H1 (cell line): ENCODE data around the gene PRRT4. TPM values are rescaled to one million over a fixed set of nuclear protein-coding genes. Genes with fewer than 3 reads are reported as not detected.

Source experiments
- RAD21 ChIP-seq, 2 experiments: IDR thresholded peaks in 1 of 2; conservative IDR thresholded peaks in 1 of 2; 2 replicates each; pipeline ENCODE4 v1.6.1; 2011; ENCODE audit warnings: low read depth in 2 of 2, low read length in 2 of 2, improper control_type of control experiment in 1 of 2, inconsistent platforms in 1 of 2, mild to moderate bottlenecking in 1 of 2, moderate library complexity in 1 of 2
- SP1 ChIP-seq: IDR thresholded peaks from 2 replicates; pipeline ENCODE4 v1.6.1; 2011; ENCODE audit warnings: low read depth, low read length
- polyA plus RNA-seq, 7 experiments: library from polyadenylated mRNA; depleted of rRNA in 3 of 7; stranded (reverse) in 5 of 7; unstranded in 2 of 7; fragments of >200 nt in 5 of 7; fragments of 200-250 nt in 2 of 7; gene quantifications; 1 replicate in 5 of 7; 2 replicates in 1 of 7; 4 replicates in 1 of 7; pipeline versions ENCODE4 v1.2.1 to v1.2.3, GENCODE V29; 2011 to 2013; ENCODE audit warnings: missing spikeins in 2 of 7, mixed read lengths in 2 of 7
- total RNA-seq: library from RNA; stranded (reverse); fragmentation: NEBNext Ultra II Directional; extraction: Animal tissue kit (Norgen Biotek cat#: 25700); gene quantifications from 2 replicates; pipeline ENCODE4 v1.2.1, GENCODE V29; 2021
- TF ChIP-seq, protein P1 (sequence below): IDR thresholded peaks from 2 replicates; pipeline ENCODE4 v1.6.1; 2011; ENCODE audit warnings: low read length, improper control_type of control experiment

PRRT4 gene
- total and polyA plus RNA-seq, 2 of the 8 experiments (the other 6 are each of a cell fraction or from before 2014, with no cell fraction given), result 0.34 to 1.0 TPM

DNA sequence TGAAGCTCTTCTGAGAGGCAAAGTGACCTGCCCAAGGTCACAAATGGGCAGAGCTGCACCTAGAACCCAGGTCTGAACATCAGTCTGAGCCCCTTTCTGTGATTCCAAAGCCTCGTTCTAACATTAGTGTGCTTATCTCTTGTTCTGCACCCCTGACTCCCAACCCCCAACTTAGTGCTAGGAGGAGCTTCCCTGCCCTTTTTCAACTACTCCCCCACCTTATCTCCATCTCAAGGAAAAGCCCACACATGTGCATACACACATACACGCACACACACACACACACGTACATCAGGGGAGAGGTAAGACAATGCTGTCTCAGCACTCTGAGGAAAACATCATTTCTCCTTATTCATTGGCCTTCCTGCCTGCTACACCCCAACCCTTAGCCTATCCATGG, 8.3 kb downstream of the PRRT4 start (continued):
- TF ChIP-seq, protein P1, sequence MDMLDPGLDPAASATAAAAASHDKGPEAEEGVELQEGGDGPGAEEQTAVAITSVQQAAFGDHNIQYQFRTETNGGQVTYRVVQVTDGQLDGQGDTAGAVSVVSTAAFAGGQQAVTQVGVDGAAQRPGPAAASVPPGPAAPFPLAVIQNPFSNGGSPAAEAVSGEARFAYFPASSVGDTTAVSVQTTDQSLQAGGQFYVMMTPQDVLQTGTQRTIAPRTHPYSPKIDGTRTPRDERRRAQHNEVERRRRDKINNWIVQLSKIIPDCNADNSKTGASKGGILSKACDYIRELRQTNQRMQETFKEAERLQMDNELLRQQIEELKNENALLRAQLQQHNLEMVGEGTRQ, result no peak
- no peak for TF ChIP-seq RAD21 (IDR thresholded peaks at IDR 0.05 in 1 of 2, conservative IDR thresholded peaks at IDR 0.05 in 1 of 2; ENCODE audit: low read depth in 2 of 2, low read length in 2 of 2)
- TF ChIP-seq SP1, result no peak
